ENCODE data around the gene C12orf60. TPM values are rescaled to one million over a fixed set of nuclear protein-coding genes. Genes with fewer than 3 reads are reported as not detected.

The C12orf60 gene
- total RNA-seq, 1 donor: 0.72 TPM

DNA sequence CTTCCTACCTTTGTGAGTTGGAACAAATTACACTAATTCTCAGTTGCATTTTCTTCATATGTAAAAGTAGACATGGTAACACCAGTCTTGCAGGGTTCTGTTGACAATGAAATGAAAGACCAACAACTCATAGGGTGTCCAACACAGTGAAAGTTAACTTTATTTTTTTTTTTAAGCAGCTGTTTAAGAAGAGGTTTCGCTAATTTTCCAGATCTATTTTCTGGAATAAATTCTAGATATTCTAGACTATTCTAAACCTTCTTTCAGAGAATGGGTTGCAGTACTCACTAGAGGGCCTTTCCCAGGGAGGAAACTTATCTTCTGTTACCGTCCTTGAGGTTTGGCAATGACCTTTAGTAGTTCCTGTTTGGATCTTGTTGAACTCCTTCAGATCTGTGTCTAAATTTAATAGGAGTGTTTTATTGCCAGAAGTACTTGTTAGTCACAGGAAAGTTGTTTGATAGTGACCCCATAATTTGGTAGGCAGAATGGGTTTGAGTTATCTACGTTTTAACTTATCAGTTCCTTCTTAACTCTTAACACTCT, 42.6 kb downstream of the C12orf60 start:
- Histone ChIP-seq H4K20me1 (ENCODE audit: insufficient read depth, low read length) (no peaks in the 10 kb centered on the region), H3K4me2 (ENCODE audit: insufficient read depth, low read length) (no peak overlapping the region), H3K9me3 (ENCODE audit: low read depth, low read length) (no peaks in the 10 kb centered on the region), H2AFZ (ENCODE audit: low read length) (no peak overlapping the region), H3K27me3 (ENCODE audit: insufficient read depth, low read length) (no peaks in the 10 kb centered on the region), H3K4me1 (ENCODE audit: insufficient read depth, low read length) (peaks cover 16% of the 10 kb centered on the region), H3K36me3 (ENCODE audit: insufficient read depth, low read length) (no peaks in the 10 kb centered on the region), H3K27ac (ENCODE audit: low read depth, low read length) (no peak overlapping the region), H3K79me2 (ENCODE audit: insufficient read depth, low read length) (no peaks in the 10 kb centered on the region), H3K4me3 (ENCODE audit: insufficient read depth, low read length) (no peak overlapping the region)
- no peak for TF ChIP-seq CTCF (IDR thresholded peaks at IDR 0.05; ENCODE audit: extremely low read depth, low read depth, low read length)
- no peak for DNase-seq (ENCODE audit: insufficient read length, low spot score, missing footprints)

DNA sequence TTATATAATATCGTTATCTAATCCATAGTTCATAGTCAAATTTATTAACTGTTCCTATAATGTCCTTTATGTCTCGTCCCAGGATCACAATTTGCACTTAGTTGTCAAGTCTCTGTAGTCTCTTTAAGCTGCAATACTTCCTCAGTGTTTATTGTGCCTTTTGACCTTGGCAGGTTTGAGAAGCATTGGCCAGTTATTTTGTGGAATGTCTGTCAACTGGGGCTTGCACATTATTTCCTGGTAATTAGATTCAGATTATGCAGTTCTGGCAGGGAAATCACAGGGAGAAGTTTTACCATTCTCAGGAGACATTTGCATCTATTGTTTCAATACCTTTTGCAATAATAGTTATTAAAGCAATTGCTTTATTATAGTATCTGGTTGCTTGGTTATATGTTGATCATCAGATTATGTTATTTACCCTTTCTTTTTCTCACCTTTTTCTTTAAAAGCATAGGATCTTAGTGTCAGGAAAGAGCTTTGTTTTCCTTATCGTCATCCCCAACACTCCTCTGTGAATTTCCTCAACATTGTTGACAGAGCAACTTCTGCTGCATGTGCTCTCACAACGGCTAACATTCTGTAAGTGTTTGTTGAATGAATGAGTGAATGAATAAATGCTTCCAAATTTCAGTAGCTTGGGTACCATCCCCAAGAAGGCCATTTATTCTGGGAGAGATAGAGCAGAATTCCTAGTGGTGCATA, 43.6 kb downstream of the C12orf60 start:
- Histone ChIP-seq H3K4me2 (ENCODE audit: insufficient read depth, low read length) (no peak overlapping the region), H3K79me2 (ENCODE audit: insufficient read depth, low read length) (no peaks in the 10 kb centered on the region), H3K4me3 (ENCODE audit: insufficient read depth, low read length) (no peak overlapping the region), H3K4me1 (ENCODE audit: insufficient read depth, low read length) (peaks cover 8% of the 10 kb centered on the region), H3K27ac (ENCODE audit: low read depth, low read length) (no peak overlapping the region), H3K9me3 (ENCODE audit: low read depth, low read length) (no peaks in the 10 kb centered on the region), H3K27me3 (ENCODE audit: insufficient read depth, low read length) (no peaks in the 10 kb centered on the region), H2AFZ (ENCODE audit: low read length) (no peak overlapping the region), H3K36me3 (ENCODE audit: insufficient read depth, low read length) (no peaks in the 10 kb centered on the region), H4K20me1 (ENCODE audit: insufficient read depth, low read length) (no peaks in the 10 kb centered on the region)
- DNase-seq (ENCODE audit: insufficient read length, low spot score, missing footprints): no peak
- no peak for TF ChIP-seq CTCF (IDR thresholded peaks at IDR 0.05; ENCODE audit: extremely low read depth, low read depth, low read length)

DNA sequence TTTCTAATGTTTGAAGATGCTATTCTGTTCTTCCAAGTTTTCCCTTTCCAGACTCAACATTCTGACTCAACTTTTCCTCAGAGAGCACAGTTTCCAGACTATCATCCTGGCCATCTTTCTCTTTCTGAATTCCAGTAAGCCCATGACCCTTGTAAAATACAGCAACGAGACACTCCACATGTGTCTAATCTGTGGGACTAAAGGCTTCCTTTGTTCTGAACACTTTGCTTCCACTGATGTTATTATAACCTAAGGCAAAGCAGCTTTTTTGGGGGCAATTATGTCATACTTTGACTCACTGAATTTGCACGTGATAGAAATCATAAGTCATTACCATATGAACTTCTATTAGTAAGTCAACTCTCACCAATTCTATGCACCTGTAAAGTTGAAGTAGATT, 46.2 kb downstream of the C12orf60 start:
- peaks cover 9% of the 10 kb centered on the region for H3K4me1 ChIP-seq (ENCODE audit: insufficient read depth, low read length)
- H3K36me3 ChIP-seq (ENCODE audit: insufficient read depth, low read length): no peaks in the 10 kb centered on the region
- H2AFZ ChIP-seq (ENCODE audit: low read length): no peak overlapping the region
- H4K20me1 ChIP-seq (ENCODE audit: insufficient read depth, low read length): no peaks in the 10 kb centered on the region
- no peaks in the 10 kb centered on the region for H3K9me3 ChIP-seq (ENCODE audit: low read depth, low read length)
- no peak overlapping the region for H3K27ac ChIP-seq (ENCODE audit: low read depth, low read length)
- H3K4me2 ChIP-seq (ENCODE audit: insufficient read depth, low read length): no peak overlapping the region
- no peak overlapping the region for H3K4me3 ChIP-seq (ENCODE audit: insufficient read depth, low read length)
- H3K79me2 ChIP-seq (ENCODE audit: insufficient read depth, low read length): no peaks in the 10 kb centered on the region
- no peak for DNase-seq (ENCODE audit: insufficient read length, low spot score, missing footprints)
- H3K27me3 ChIP-seq (ENCODE audit: insufficient read depth, low read length): no peaks in the 10 kb centered on the region
- no peak for TF ChIP-seq CTCF (IDR thresholded peaks at IDR 0.05; ENCODE audit: extremely low read depth, low read depth, low read length)

DNA sequence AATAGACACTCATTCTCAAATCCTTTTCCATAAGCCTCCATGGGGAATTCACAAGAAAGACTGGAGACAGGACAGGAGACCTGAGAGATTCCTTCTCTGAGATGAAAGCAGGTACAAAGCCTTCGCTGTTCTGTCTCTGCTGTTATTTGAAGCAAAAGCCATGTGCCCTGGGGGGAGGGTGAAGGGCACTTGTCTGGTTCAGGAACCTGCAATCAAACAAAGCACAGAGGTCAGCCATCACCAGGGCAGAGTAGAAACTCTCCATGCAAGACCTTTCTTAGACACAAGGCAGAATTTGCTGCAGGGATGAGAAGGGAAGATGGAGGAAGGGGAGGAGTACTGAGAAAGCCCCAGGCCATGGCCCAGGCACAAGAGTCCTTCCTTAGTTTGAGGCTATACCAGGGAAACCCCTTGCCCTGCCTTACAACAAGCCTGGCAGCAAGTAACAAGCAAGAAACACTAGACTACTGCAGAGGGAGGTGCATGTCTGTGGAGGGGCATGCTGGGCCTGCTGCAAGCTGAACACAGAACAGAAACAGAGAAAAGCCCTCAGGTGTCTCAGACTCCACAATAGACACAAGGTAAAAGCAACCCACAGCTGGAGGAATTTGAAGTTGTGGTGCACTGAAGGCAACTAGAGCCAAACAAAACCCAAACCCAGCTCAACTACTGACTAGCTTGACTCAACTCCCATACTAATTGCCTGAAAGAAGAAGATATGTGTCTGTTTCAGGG, 47.6 kb downstream of the C12orf60 start:
- H4K20me1 ChIP-seq (ENCODE audit: insufficient read depth, low read length): no peaks in the 10 kb centered on the region
- no peaks in the 10 kb centered on the region for H3K79me2 ChIP-seq (ENCODE audit: insufficient read depth, low read length)
- no peaks in the 10 kb centered on the region for H3K9me3 ChIP-seq (ENCODE audit: low read depth, low read length)
- no peak overlapping the region for H3K4me2 ChIP-seq (ENCODE audit: insufficient read depth, low read length)
- TF ChIP-seq CTCF (IDR thresholded peaks at IDR 0.05; ENCODE audit: extremely low read depth, low read depth, low read length): no peak
- H3K27me3 ChIP-seq (ENCODE audit: insufficient read depth, low read length): no peaks in the 10 kb centered on the region
- peaks cover 11% of the 10 kb centered on the region for H3K4me1 ChIP-seq (ENCODE audit: insufficient read depth, low read length)
- no peak for DNase-seq (ENCODE audit: insufficient read length, low spot score, missing footprints)
- no peaks in the 10 kb centered on the region for H3K36me3 ChIP-seq (ENCODE audit: insufficient read depth, low read length)
- no peak overlapping the region for H3K4me3 ChIP-seq (ENCODE audit: insufficient read depth, low read length)
- no peak overlapping the region for H2AFZ ChIP-seq (ENCODE audit: low read length)
- H3K27ac ChIP-seq (ENCODE audit: low read depth, low read length): no peak overlapping the region
